Astrocyte (in vitro differentiated cells and primary cell): ENCODE results near the gene HECTD3. TPM values are rescaled to one million over a fixed set of nuclear protein-coding genes. Genes with fewer than 3 reads are reported as not detected.

Experiments
- DNase-seq: peaks from one replicate; pipeline ENCODE4 v3.0.0-alpha.2; 2010; ENCODE audit warnings: low read depth
- FAIRE-seq: peaks from 2 replicates; lab custom pipeline; 2011; peaks lifted over from hg19 to GRCh38; lab: Jason Lieb, UNC
- H2AFZ ChIP-seq: 2 replicates; pipeline ENCODE4 v1.6.0; 2012; ENCODE audit warnings: low read depth, low read length, inconsistent platforms
- H3K27ac ChIP-seq: 2 replicates; pipeline ENCODE4 v1.5.1; 2011; ENCODE audit warnings: low read depth, low read length, inconsistent platforms
- H3K27me3 ChIP-seq: 2 replicates; pipeline ENCODE4 v1.6.0; 2011; ENCODE audit warnings: low read length, inconsistent platforms; ENCODE audit not compliant: insufficient read depth
- H3K36me3 ChIP-seq: 2 replicates; pipeline ENCODE4 v1.5.1; 2011; ENCODE audit warnings: low read length, inconsistent platforms; ENCODE audit not compliant: insufficient read depth
- H3K4me1 ChIP-seq: 2 replicates; pipeline ENCODE4 v1.5.1; 2011; ENCODE audit warnings: low read length, inconsistent platforms; ENCODE audit not compliant: insufficient read depth
- H3K4me2 ChIP-seq: 2 replicates; pipeline ENCODE4 v1.6.0; 2012; ENCODE audit warnings: low read length, inconsistent platforms
- H3K4me3 ChIP-seq: 2 replicates; pipeline ENCODE4 v1.5.1; 2011; ENCODE audit warnings: low read depth, mild to moderate bottlenecking, low read length, inconsistent platforms; ENCODE audit not compliant: insufficient read depth
- H3K79me2 ChIP-seq: 2 replicates; pipeline ENCODE4 v1.6.0; 2012; ENCODE audit warnings: mild to moderate bottlenecking, low read length, inconsistent platforms; ENCODE audit not compliant: insufficient read depth
- H3K9ac ChIP-seq: 2 replicates; pipeline ENCODE4 v1.6.0; 2012; ENCODE audit warnings: mild to moderate bottlenecking, low read length, inconsistent platforms
- H3K9me3 ChIP-seq: 2 replicates; pipeline ENCODE4 v1.5.1; 2012; ENCODE audit warnings: low read depth, mild to moderate bottlenecking, low read length, inconsistent platforms; ENCODE audit not compliant: insufficient read depth
- H4K20me1 ChIP-seq: 2 replicates; pipeline ENCODE4 v1.6.0; 2012; ENCODE audit warnings: low read length, inconsistent platforms; ENCODE audit not compliant: insufficient read depth
- H3K27ac Mint-ChIP-seq: one replicate; pipeline ENCODE4 v1.8.0; 2021; ENCODE audit warnings: mild to moderate bottlenecking, mixed read lengths; ENCODE audit not compliant: unreplicated experiment
- H3K27me3 Mint-ChIP-seq: one replicate; pipeline ENCODE4 v1.8.0; 2021; ENCODE audit warnings: low read depth, mixed read lengths; ENCODE audit not compliant: unreplicated experiment
- H3K36me3 Mint-ChIP-seq: one replicate; pipeline ENCODE4 v1.8.0; 2021; ENCODE audit warnings: low read depth, mixed read lengths; ENCODE audit not compliant: unreplicated experiment
- H3K4me1 Mint-ChIP-seq: one replicate; pipeline ENCODE4 v1.8.0; 2021; ENCODE audit warnings: low read depth, mixed read lengths; ENCODE audit not compliant: unreplicated experiment
- H3K4me3 Mint-ChIP-seq: one replicate; pipeline ENCODE4 v1.8.0; 2021; ENCODE audit warnings: mild to moderate bottlenecking, moderate library complexity, mixed read lengths; ENCODE audit not compliant: unreplicated experiment
- H3K9me3 Mint-ChIP-seq: one replicate; pipeline ENCODE4 v1.8.0; 2021; ENCODE audit warnings: mild to moderate bottlenecking, mixed read lengths; ENCODE audit not compliant: unreplicated experiment
- EZH2 ChIP-seq: IDR thresholded peaks from 2 replicates; pipeline ENCODE4 v1.6.1; 2012; ENCODE audit warnings: mild to moderate bottlenecking, low read length, inconsistent platforms; ENCODE audit not compliant: insufficient read depth
- total RNA-seq: library from RNA; stranded (reverse); gene quantifications from 2 replicates; pipeline ENCODE4 v1.2.1, GENCODE V29; 2021
- TF ChIP-seq, protein P1 (sequence below): IDR thresholded peaks from 2 replicates; pipeline ENCODE4 v1.5.1; 2011; ENCODE audit warnings: low read depth, mild to moderate bottlenecking, inconsistent platforms, low read length, moderate library complexity; ENCODE audit not compliant: insufficient read depth

HECTD3 gene
- total RNA-seq, 1 donor from 2014 or later = 33.2 TPM

DNA sequence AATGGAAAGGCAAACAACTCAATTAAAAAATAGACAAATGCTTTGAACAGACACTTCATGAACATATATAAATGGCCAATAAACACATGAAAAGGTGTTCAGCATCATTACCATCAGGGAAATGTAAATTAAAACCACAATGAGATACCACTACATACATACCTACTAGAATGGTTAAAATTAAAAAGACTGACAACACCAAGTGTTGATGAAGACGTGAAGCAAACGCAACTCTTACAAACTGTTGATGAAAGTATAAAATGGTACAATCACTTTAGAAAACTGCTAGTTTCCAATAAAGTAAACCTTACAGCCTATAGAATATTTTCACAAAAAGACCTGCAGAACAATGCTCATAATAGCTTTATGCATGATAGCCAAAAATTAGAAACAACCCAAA, 34.9 kb downstream of the HECTD3 start:
- H3K9me3 ChIP-seq = no peaks in the 10 kb centered on the region
- H3K4me1 Mint-ChIP-seq = no peaks in the 10 kb centered on the region
- no peaks in the 10 kb centered on the region for H3K79me2 ChIP-seq
- H3K27me3 Mint-ChIP-seq = no peaks in the 10 kb centered on the region
- H3K4me2 ChIP-seq = no peak overlapping the region
- H3K9ac ChIP-seq = no peak overlapping the region
- no peak overlapping the region for H3K27ac Mint-ChIP-seq
- H3K27me3 ChIP-seq = no peaks in the 10 kb centered on the region
- H3K9me3 Mint-ChIP-seq = no peaks in the 10 kb centered on the region
- peaks cover 27% of the 10 kb centered on the region for H3K36me3 ChIP-seq
- FAIRE-seq = no peak
- H3K27ac ChIP-seq = no peak overlapping the region
- no peak overlapping the region for H2AFZ ChIP-seq
- TF ChIP-seq, protein P1, sequence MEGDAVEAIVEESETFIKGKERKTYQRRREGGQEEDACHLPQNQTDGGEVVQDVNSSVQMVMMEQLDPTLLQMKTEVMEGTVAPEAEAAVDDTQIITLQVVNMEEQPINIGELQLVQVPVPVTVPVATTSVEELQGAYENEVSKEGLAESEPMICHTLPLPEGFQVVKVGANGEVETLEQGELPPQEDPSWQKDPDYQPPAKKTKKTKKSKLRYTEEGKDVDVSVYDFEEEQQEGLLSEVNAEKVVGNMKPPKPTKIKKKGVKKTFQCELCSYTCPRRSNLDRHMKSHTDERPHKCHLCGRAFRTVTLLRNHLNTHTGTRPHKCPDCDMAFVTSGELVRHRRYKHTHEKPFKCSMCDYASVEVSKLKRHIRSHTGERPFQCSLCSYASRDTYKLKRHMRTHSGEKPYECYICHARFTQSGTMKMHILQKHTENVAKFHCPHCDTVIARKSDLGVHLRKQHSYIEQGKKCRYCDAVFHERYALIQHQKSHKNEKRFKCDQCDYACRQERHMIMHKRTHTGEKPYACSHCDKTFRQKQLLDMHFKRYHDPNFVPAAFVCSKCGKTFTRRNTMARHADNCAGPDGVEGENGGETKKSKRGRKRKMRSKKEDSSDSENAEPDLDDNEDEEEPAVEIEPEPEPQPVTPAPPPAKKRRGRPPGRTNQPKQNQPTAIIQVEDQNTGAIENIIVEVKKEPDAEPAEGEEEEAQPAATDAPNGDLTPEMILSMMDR = no peak
- no peak for TF ChIP-seq EZH2
- DNase-seq = no peak
- H3K4me1 ChIP-seq = no peaks in the 10 kb centered on the region
- peaks cover 4% of the 10 kb centered on the region for H4K20me1 ChIP-seq
- H3K4me3 ChIP-seq = no peak overlapping the region
- H3K36me3 Mint-ChIP-seq = peaks cover 13% of the 10 kb centered on the region
- H3K4me3 Mint-ChIP-seq = no peak overlapping the region

DNA sequence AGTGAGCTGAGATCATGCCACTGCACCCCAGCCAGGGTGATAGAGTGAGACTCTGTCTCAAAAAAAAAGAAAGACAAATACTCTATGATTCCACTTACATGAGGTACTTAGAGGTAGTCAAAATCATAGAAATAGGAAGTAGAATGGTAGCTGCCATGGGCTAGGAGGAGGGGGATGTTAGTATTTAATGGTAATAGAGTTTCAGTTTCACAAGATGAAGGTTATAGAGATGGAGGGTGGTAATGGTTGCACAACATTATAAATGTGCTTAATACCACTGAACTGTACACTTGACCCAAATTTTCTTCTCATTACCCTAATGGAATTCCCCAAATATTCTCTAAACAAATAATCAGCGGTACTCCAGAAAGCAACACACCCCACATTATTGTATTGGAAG, 37.5 kb downstream of the HECTD3 start:
- H3K27me3 ChIP-seq = no peaks in the 10 kb centered on the region
- Mint-ChIP-seq H3K36me3 (peaks cover 13% of the 10 kb centered on the region), H3K27ac (no peak overlapping the region), H3K4me1 (peaks cover 9% of the 10 kb centered on the region), H3K4me3 (no peak overlapping the region), H3K9me3 (no peaks in the 10 kb centered on the region), H3K27me3 (no peaks in the 10 kb centered on the region)
- H2AFZ ChIP-seq = no peak overlapping the region
- no peak overlapping the region for H3K9ac ChIP-seq
- H3K79me2 ChIP-seq = no peaks in the 10 kb centered on the region
- no peak overlapping the region for H3K27ac ChIP-seq
- DNase-seq (no peak), FAIRE-seq (no peak)
- peaks cover 16% of the 10 kb centered on the region for H3K36me3 ChIP-seq
- TF ChIP-seq EZH2 = no peak
- TF ChIP-seq, protein P1 = no peak
- peaks cover 5% of the 10 kb centered on the region for H4K20me1 ChIP-seq
- H3K4me1 ChIP-seq = peaks cover 14% of the 10 kb centered on the region
- no peak overlapping the region for H3K4me2 ChIP-seq
- no peak overlapping the region for H3K4me3 ChIP-seq
- H3K9me3 ChIP-seq = no peaks in the 10 kb centered on the region

- Mint-ChIP-seq H3K9me3 (no peaks in the 10 kb centered on the region), H3K4me1 (peaks cover 9% of the 10 kb centered on the region), H3K27me3 (no peaks in the 10 kb centered on the region), H3K36me3 (no peaks in the 10 kb centered on the region), H3K27ac (no peak overlapping the region), H3K4me3 (no peak overlapping the region)
- Histone ChIP-seq H3K4me2 (peak overlapping the region; percentile 65), H3K36me3 (no peaks in the 10 kb centered on the region), H3K9me3 (no peaks in the 10 kb centered on the region), H3K9ac (no peak overlapping the region), H3K4me3 (no peak overlapping the region), H3K27ac (peak overlapping the region; percentile 32), H4K20me1 (peaks cover 5% of the 10 kb centered on the region), H2AFZ (no peak overlapping the region), H3K27me3 (no peaks in the 10 kb centered on the region), H3K79me2 (no peaks in the 10 kb centered on the region), H3K4me1 (peaks cover 20% of the 10 kb centered on the region)
- peak; percentile 83 for DNase-seq
- no peak for FAIRE-seq
- TF ChIP-seq, protein P1 = no peak
- TF ChIP-seq EZH2 = no peak
Measured at GRCh38 chr1:44970317-44970716, 40.8 kb downstream of the HECTD3 start.
